AG08396 (cell line): Measurements from ENCODE around the gene TBC1D10A.

Source experiments
- DNase-seq: peaks from one replicate; pipeline ENCODE4 v3.0.0; 2012; ENCODE audit warnings: low spot score, mixed read lengths

The TBC1D10A gene

DNA sequence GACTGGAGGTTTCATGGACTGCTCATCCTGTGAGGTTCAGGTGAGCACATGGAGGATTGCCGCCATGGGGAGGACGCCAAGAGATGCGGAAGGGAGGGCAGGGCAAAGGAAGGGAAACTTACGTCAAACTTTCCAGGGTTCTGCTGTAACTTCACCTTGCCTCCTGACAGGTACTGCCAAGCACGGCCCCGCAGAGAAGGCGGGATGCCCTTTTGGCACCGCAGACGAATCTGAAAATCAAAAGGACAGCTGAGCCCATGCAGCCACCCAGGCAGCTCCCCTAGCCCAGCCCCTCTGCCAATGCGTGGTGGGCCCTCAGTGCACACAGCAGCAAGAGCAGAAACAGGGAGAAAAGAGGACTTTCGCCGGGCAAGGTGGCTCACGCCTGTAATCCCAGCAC is 27.4 kb downstream of the TBC1D10A start:
- no peak for DNase-seq

- DNase-seq = no peak
These were observed 28.6 kb downstream of the TBC1D10A start for GRCh38 chr22:30297991-30298701.

- no peak for DNase-seq
These were observed 29.3 kb downstream of the TBC1D10A start for GRCh38 chr22:30297276-30297990.

GRCh38 chr22:30296833-30297232 is 29.9 kb downstream of the TBC1D10A start:
- no peak for DNase-seq

DNA sequence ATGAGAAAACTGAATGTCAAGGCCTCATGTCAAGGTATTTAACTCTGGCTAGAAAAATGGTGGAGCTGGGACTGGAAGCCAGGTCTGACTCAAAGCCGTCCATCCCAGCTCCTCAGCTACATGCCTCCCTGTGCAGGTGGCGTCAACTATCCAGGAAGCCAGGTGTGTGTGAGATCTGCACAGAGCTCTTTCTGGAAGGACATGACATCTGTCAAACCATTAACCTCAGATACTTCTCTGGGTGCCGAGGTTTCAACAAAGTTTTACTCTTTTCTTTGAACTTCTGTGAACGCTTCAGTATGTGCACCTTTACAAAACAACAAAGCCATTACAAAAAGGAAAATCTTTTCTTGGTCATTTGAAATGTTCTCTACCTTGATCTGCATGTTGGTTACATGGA is 30.4 kb downstream of the TBC1D10A start:
- DNase-seq = no peak

GRCh38 chr22:30295576-30295975 is 31.2 kb downstream of the TBC1D10A start:
- DNase-seq = no peak

- DNase-seq = no peak
These were observed 31.9 kb downstream of the TBC1D10A start for GRCh38 chr22:30294830-30295229.

DNA sequence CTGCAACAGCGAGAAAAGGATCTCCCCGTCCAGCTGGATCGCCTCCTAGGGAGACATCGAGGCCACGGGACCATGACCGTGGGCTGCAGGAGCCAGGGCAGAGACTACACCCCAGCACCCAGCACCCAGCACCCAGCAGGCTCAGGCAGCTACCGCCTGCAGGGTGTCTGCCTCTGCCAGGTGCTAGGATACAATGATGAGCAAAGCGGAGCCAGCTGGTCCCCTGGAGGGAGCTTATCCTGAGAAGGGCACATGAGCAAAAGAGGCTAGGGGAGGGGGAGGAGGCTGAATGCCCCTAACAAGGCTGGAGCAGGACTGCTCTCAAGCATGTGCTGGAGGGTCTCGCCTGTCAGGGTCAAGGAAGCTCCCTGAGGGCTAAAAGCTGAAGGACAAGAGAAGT is 32.7 kb downstream of the TBC1D10A start:
- no peak for DNase-seq

- DNase-seq = no peak
These were observed 33.7 kb downstream of the TBC1D10A start for GRCh38 chr22:30293026-30293425.

DNA sequence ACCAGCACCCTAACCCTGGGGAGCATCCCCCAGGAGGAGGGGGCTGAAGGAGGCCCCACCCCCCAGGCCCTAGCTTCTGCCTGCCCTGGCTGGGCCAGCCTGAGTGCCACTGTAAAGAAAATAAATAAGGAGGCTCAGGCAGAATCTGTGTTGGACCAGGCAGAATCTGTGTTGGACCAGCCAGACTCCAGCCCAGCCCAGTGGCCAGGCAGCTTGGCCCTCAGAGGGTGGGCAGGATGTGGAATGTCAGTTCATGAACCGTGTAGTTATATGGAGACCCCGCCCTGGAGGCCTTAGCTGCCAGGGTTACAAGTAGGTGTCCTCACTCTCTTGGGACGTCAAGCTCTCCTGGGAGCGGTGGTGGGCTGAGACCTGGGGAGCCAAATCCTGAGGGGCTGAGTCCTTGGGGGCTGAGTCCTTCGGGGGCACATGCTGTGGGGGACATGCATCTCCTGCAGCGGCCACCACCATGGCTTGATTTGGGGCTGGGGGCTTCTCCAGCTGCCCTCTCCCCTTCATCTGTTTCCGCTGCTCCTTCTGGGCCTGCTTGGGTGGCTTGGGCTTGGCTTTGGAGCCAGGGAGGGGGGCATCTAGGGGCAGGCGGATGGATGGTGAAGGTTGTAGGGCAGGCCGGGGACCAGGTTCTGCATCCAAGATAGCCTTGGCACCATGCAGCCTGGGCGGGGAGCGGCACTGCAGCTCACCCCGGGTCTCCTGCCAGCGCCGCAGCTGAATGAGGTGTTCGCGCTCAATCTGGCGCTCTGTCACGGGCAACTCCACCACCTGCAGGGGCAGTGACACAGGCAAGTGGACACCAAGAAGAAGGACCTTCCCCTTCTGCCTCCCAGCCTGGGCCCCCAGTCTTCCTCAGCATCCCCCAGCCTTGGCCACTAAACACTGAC is 34.4 kb downstream of the TBC1D10A start:
- no peak for DNase-seq

GRCh38 chr22:30291058-30291892 is 35.5 kb downstream of the TBC1D10A start:
- peak; percentile 55 for DNase-seq

- peak; percentile 59 for DNase-seq
These were observed 36.2 kb downstream of the TBC1D10A start for GRCh38 chr22:30290342-30291057.

DNA sequence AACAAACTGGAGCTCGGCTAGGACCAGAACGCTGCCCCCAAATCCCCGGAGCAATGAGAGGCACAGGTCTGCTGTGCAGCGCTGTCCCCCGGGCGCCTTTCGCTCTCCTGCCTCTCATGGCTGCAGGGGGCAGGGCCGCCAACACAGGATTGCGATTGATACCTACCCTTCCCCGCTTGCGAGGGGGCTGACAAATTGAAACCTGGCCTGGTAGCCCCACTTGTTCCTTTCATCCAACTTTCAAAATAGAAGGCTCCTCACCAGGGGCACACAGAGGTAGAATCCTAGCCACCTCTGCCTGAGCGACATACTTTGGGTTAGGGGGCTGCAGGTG is 36.8 kb downstream of the TBC1D10A start:
- DNase-seq = no peak

DNA sequence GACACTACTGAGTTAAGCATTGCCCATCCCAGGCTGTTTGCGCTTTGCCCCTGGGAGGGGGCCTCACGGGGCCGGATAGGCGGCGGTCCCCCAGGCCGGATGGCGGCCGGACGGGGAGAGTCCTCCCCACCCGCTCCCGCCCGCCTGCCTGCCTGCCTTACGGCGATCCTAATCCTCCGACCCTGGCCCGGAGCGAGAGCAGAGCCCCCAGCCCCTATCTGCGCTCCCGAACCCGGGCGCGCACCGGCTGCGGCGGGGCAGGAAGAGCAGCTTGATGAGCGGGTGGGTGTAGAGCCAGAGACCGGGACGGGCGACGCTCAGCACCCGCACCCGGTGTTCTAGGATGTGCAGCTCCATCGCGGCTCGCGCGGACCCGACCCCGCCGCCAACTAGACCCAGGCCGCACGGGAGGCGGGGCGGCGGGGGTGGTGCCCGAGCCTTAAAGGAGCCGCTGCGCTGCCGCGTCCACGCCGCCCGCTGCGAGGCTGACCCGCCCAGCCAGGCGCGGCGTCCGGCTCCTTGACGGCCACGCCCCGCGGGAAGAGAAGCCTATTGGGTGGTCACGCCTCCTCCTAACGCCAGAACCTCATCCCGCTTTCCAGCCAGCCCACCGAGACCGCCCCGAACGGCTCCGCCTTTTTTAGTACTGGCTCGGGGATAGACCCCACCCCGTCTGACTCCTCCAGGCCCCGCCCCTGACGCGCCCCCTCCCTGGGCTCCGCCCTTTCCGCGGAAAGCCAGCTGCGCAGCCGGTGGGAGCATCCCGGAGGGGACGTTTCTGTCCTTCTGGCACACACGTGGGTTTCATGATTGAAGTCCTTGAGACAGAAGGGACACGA is 37.4 kb downstream of the TBC1D10A start, which contains the start of gene CASTOR1:
CASTOR1 (minus strand) TSS at position 365 of the 839 bp plus-strand sequence; CDS start at position 357, 8 bp downstream.
- DNase-seq = peak; percentile 99

GRCh38 chr22:30288419-30289140 is 38.2 kb downstream of the TBC1D10A start:
- DNase-seq = no peak

- peak; percentile 93 for DNase-seq
These were observed 38.9 kb downstream of the TBC1D10A start for GRCh38 chr22:30287648-30288418.

GRCh38 chr22:30286813-30287647 is 39.7 kb downstream of the TBC1D10A start:
- peak; percentile 60 for DNase-seq

DNA sequence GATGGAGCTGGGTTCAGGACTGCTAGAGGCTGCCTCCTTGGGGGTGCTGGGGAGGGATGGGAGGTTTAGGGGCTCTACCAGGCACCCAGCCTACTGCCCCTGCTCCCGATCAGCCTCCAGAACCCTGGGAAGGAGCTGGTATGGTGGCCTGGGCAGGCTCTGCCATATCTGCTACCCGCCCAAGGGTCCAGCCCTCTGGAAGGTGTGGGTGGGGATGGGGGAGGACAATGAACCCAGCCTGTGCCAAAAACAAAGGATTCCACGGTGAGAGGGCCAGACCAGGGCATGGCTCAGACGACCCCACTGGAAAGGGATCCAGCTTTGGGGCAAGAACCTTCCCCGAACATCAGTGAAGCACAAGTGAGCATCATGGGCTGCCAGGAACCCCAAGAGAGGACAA is 40.4 kb downstream of the TBC1D10A start:
- DNase-seq = no peak
